ENCODE data around the gene PAX8.
"Not testable (repeated sequence)": the region's sequence is repeated elsewhere in the genome, so short reads cannot be mapped to it uniquely, and the experiment has no call there.

Gene PAX8

GRCh38 chr2:113237604-113238160 is 41.0 kb downstream of the PAX8 start:
- no peak for TF ChIP-seq Cebpa-rat (IDR thresholded peaks at IDR 0.05)
- Histone ChIP-seq H3K27me3 (no peaks in the 10 kb centered on the region), H3K4me3 (peak overlapping the region in 4 of 10 experiments; percentile 60 to 76 (median 68); a peak in 7 of 20 replicates), H3K4me2 (peak overlapping the region in 8 of 11 experiments; percentile 80 to 98 (median 86); a peak in 13 of 22 replicates), H3K9me3 (replicated peaks in 1 of 11) (peaks cover 0 to 19% (median 0%) of the 10 kb centered on the region in 11 experiments; a peak in 7 of 22 replicates), H3K27ac (peak overlapping the region in 2 of 11 experiments; percentile 76 to 85; a peak in 3 of 22 replicates), H3K9ac (peak overlapping the region in 5 of 11 experiments; percentile 18 to 93 (median 89); a peak in 6 of 22 replicates), H3K36me3 (peaks cover 11 to 55% (median 30%) of the 10 kb centered on the region in 11 experiments; a peak in 19 of 22 replicates), H4K20me1 (peaks cover 0 to 39% (median 25%) of the 10 kb centered on the region in 11 experiments; a peak in 18 of 22 replicates), H3K4me1 (peaks cover 17 to 88% (median 55%) of the 10 kb centered on the region in 10 experiments)

GRCh38 chr2:113236367-113237159 is 42.2 kb downstream of the PAX8 start:
- TF ChIP-seq Cebpa-rat (IDR thresholded peaks at IDR 0.05), result no peak
- Histone ChIP-seq H3K9me3 (replicated peaks in 1 of 11) (peaks cover 0 to 19% (median 0%) of the 10 kb centered on the region in 11 experiments; a peak in 7 of 22 replicates), H3K36me3 (peaks cover 11 to 49% (median 28%) of the 10 kb centered on the region in 11 experiments; a peak in 19 of 22 replicates), H4K20me1 (peaks cover 0 to 28% (median 20%) of the 10 kb centered on the region in 11 experiments; a peak in 17 of 22 replicates), H3K4me1 (peaks cover 17 to 85% (median 56%) of the 10 kb centered on the region in 10 experiments), H3K27me3 (no peaks in the 10 kb centered on the region), H3K27ac (peak overlapping the region; percentile 83 to 92 (median 88); a peak in 20 of 22 replicates), H3K9ac (peak overlapping the region; percentile 80 to 93 (median 89)), H3K4me3 (peak overlapping the region; percentile 60 to 76 (median 69)), H3K4me2 (peak overlapping the region; percentile 68 to 98 (median 82))

- H3K27ac ChIP-seq, result peak overlapping the region; percentile 83 to 92 (median 88)
- peaks cover 11 to 41% (median 28%) of the 10 kb centered on the region in 11 experiments; a peak in 19 of 22 replicates for H3K36me3 ChIP-seq
- peak overlapping the region; percentile 75 to 98 (median 83) for H3K4me2 ChIP-seq
- H4K20me1 ChIP-seq, result peaks cover 0 to 18% (median 10%) of the 10 kb centered on the region in 11 experiments; a peak in 14 of 22 replicates
- H3K9me3 ChIP-seq (replicated peaks in 1 of 11), result peaks cover 0 to 19% (median 0%) of the 10 kb centered on the region in 11 experiments; a peak in 7 of 22 replicates
- peak overlapping the region; percentile 80 to 93 (median 89) for H3K9ac ChIP-seq
- H3K4me3 ChIP-seq, result peak overlapping the region; percentile 60 to 76 (median 69)
- H3K4me1 ChIP-seq, result peaks cover 25 to 85% (median 55%) of the 10 kb centered on the region in 10 experiments
- not testable (repeated sequence) for H3K27me3 ChIP-seq
Measured at GRCh38 chr2:113235347-113236226, 43.1 kb downstream of the PAX8 start.

- Histone ChIP-seq H4K20me1 (peaks cover 0 to 10% (median 3%) of the 10 kb centered on the region in 11 experiments; a peak in 7 of 22 replicates), H3K9me3 (replicated peaks in 1 of 11) (peaks cover 0 to 19% (median 0%) of the 10 kb centered on the region in 11 experiments; a peak in 7 of 22 replicates), H3K4me1 (peaks cover 33 to 85% (median 55%) of the 10 kb centered on the region in 10 experiments), H3K4me2 (peak overlapping the region; percentile 75 to 98 (median 82)), H3K27ac (peak overlapping the region; percentile 83 to 92 (median 88); a peak in 20 of 22 replicates), H3K9ac (peak overlapping the region; percentile 80 to 93 (median 89)), H3K4me3 (peak overlapping the region; percentile 60 to 76 (median 69)), H3K36me3 (peaks cover 6 to 35% (median 24%) of the 10 kb centered on the region in 11 experiments; a peak in 19 of 22 replicates), H3K27me3 (no peaks in the 10 kb centered on the region)
- TF ChIP-seq Cebpa-rat (IDR thresholded peaks at IDR 0.05), result no peak
Measured at GRCh38 chr2:113234721-113235346, 43.9 kb downstream of the PAX8 start.

GRCh38 chr2:113233593-113234550 is 44.8 kb downstream of the PAX8 start:
- no peaks in the 10 kb centered on the region for H3K27me3 ChIP-seq
- peak overlapping the region in 10 of 11 experiments; percentile 75 to 98 (median 82); a peak in 14 of 22 replicates for H3K4me2 ChIP-seq
- H3K9ac ChIP-seq, result no peak overlapping the region
- H4K20me1 ChIP-seq, result peaks cover 0 to 6% (median 0%) of the 10 kb centered on the region in 11 experiments; a peak in 2 of 22 replicates
- peaks cover 0 to 19% (median 0%) of the 10 kb centered on the region in 11 experiments; a peak in 7 of 22 replicates for H3K9me3 ChIP-seq (replicated peaks in 1 of 11)
- TF ChIP-seq Cebpa-rat (IDR thresholded peaks at IDR 0.05), result no peak
- H3K4me1 ChIP-seq, result peaks cover 30 to 80% (median 55%) of the 10 kb centered on the region in 10 experiments
- no peak overlapping the region for H3K27ac ChIP-seq
- H3K36me3 ChIP-seq, result peaks cover 5 to 26% (median 21%) of the 10 kb centered on the region in 11 experiments; a peak in 19 of 22 replicates
- H3K4me3 ChIP-seq, result no peak overlapping the region

- Histone ChIP-seq H3K27me3 (no peaks in the 10 kb centered on the region), H4K20me1 (peaks cover 0 to 6% (median 0%) of the 10 kb centered on the region in 11 experiments; a peak in 2 of 22 replicates), H3K4me1 (peaks cover 39 to 74% (median 59%) of the 10 kb centered on the region in 10 experiments), H3K4me3 (no peak overlapping the region), H3K27ac (no peak overlapping the region), H3K36me3 (peaks cover 0 to 15% (median 12%) of the 10 kb centered on the region in 11 experiments; a peak in 18 of 22 replicates), H3K9me3 (replicated peaks in 1 of 11) (peaks cover 0 to 19% (median 0%) of the 10 kb centered on the region in 11 experiments; a peak in 7 of 22 replicates), H3K9ac (no peak overlapping the region), H3K4me2 (peak overlapping the region in 5 of 11 experiments; percentile 16 to 48 (median 32); a peak in 8 of 22 replicates)
- TF ChIP-seq Cebpa-rat (IDR thresholded peaks at IDR 0.05), result no peak
Measured at GRCh38 chr2:113232740-113233139, 46.0 kb downstream of the PAX8 start.

Data from BLaER1 treated with 17β-estradiol and CSF1 and Interleukin-3, amounts not matched to agents 10 nM and 100 nM (cell line).